Urinary bladder (tissue), 4 donors: ENCODE measurements around the gene CCNH. TPM values are rescaled to one million over a fixed set of nuclear protein-coding genes. Genes with fewer than 3 reads are reported as not detected.

Source experiments
- DNase-seq: peaks from one replicate; pipeline ENCODE4 v3.0.0-alpha.2; 2015; ENCODE audit errors: extremely low spot score
- H3K27ac ChIP-seq: one replicate; pipeline ENCODE4 v1.5.1; 2013; ENCODE audit warnings: low read depth, mild to moderate bottlenecking, moderate library complexity
- H3K36me3 ChIP-seq: one replicate; pipeline ENCODE4 v1.6.1; 2013; ENCODE audit warnings: mild to moderate bottlenecking, moderate library complexity; ENCODE audit not compliant: insufficient read depth
- H3K4me1 ChIP-seq: one replicate; pipeline ENCODE4 v1.6.1; 2013; ENCODE audit warnings: mild to moderate bottlenecking, moderate library complexity; ENCODE audit not compliant: insufficient read depth
- H3K4me3 ChIP-seq: one replicate; pipeline ENCODE4 v1.5.1; 2013; ENCODE audit warnings: low read depth, low read length
- WGBS: extraction: QIAGEN DNeasy Blood & Tissue Kit; methylation state at CpG from one replicate; pipeline ENCODE4 v1.1.7; 2013; 5-methylcytosine and 5-hydroxymethylcytosine counted together
- polyA plus RNA-seq: library from polyadenylated mRNA; stranded (reverse); fragments of 200-250 nt; gene quantifications from one replicate; pipeline ENCODE4 v1.2.3, GENCODE V29; 2013
- small RNA-seq: library from RNA; depleted of rRNA; stranded (forward); fragments of <200 nt; gene quantifications from one replicate; pipeline ENCODE3, GENCODE V24; 2014
- total RNA-seq: library from RNA; depleted of rRNA; stranded (reverse); fragments of >200 nt; gene quantifications from one replicate; pipeline ENCODE4 v1.2.3, GENCODE V29; 2014
- donor health status: healthy with polysubstance abuse.
- donor health status: healthy.

CCNH gene
- total and polyA plus RNA-seq, 2 donors: 25.7 to 133 TPM

- 94% methylated on average over 2 of the region's 2 CpGs for WGBS
- no peak overlapping the region for H3K4me3 ChIP-seq
- DNase-seq: no peak
- H3K4me1 ChIP-seq: no peaks in the 10 kb centered on the region
- no peak overlapping the region for H3K27ac ChIP-seq
- no peaks in the 10 kb centered on the region for H3K36me3 ChIP-seq
Measured at GRCh38 chr5:87367243-87367642, 45.5 kb downstream of the CCNH start.

DNA sequence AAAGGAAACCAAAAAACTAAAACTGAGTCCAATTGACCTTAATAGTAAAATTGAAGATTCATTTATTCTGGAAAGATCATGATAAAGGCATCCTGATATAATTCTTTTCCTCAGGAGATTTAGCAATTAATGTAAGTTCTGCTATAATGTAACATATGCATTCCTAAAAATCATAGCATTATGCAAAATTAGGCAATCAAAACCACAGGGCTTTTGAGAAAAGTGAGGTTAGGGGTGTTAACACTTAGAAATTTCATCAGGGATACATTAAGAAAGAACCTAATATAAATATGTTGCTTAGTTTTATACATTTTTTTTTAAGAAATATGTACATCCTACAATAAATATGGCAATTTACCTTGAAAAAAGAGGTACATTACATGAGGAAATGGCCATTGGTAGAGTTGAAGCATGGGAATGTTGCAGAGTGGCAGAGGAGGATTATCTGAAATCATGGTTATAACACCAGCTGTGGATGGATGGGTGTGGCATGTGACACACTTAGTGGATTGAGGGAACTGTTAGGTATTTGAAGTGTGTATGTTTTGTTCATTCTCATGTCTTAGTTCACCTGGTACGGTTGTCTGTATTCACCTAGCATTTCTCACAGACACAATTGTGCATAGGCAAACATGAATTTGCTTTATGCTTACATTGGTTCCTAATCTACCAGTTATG, 51.1 kb downstream of the CCNH start:
- no peak for DNase-seq
- no peak overlapping the region for H3K4me3 ChIP-seq
- H3K4me1 ChIP-seq: no peaks in the 10 kb centered on the region
- peaks cover 3% of the 10 kb centered on the region for H3K36me3 ChIP-seq
- WGBS: 98% methylated on average over 1 of the region's 1 CpG
- no peak overlapping the region for H3K27ac ChIP-seq

- 44% methylated on average over 2 of the region's 2 CpGs for WGBS
- no peak overlapping the region for H3K27ac ChIP-seq
- no peak for DNase-seq
Measured at GRCh38 chr5:87361031-87361445, 51.7 kb downstream of the CCNH start.

DNA sequence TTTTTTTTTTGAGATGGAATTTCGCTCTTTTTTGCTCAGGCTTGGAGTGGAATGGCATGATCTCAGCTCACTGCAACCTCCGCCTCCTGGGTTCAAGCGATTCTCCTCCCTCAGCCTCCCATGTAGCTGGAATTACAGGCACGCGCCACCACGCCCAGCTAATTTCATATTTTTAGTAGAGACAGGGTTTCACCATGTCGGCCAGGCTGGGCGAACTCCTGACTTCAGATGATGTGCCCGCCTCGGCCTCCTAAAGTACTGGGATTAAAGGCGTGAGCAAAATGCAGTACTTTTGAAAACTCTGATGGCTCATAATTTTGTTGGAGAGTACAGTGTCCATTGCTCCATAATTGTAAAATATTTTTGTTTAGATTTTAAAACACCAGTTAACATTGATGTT, 52.6 kb downstream of the CCNH start:
- H3K4me3 ChIP-seq: no peak overlapping the region
- no peak for DNase-seq
- H3K27ac ChIP-seq: no peak overlapping the region
- H3K4me1 ChIP-seq: no peaks in the 10 kb centered on the region
- WGBS: 98% methylated on average over 11 of the region's 11 CpGs
- H3K36me3 ChIP-seq: peaks cover 5% of the 10 kb centered on the region

More at GRCh38 chr5:87361031-87361445, 51.7 kb downstream of the CCNH start:
- Histone ChIP-seq H3K4me3 (no peak overlapping the region), H3K4me1 (no peaks in the 10 kb centered on the region), H3K36me3 (peaks cover 3% of the 10 kb centered on the region)

- peaks cover 5% of the 10 kb centered on the region for H3K36me3 ChIP-seq
- DNase-seq: no peak
- whole genome bisulfite sequencing: 94% methylated on average over 2 of the region's 2 CpGs
Measured at GRCh38 chr5:87359106-87359505, 53.6 kb downstream of the CCNH start.

GRCh38 chr5:87354496-87354895, 58.2 kb downstream of the CCNH start:
- Histone ChIP-seq H3K4me1 (no peaks in the 10 kb centered on the region), H3K36me3 (peaks cover 3% of the 10 kb centered on the region), H3K27ac (no peak overlapping the region), H3K4me3 (no peak overlapping the region)
- no peak for DNase-seq
- WGBS: 99% methylated on average over 1 of the region's 1 CpG

More at GRCh38 chr5:87359106-87359505, 53.6 kb downstream of the CCNH start:
- no peak overlapping the region for H3K27ac ChIP-seq
- no peak overlapping the region for H3K4me3 ChIP-seq
- H3K4me1 ChIP-seq: no peaks in the 10 kb centered on the region

DNA sequence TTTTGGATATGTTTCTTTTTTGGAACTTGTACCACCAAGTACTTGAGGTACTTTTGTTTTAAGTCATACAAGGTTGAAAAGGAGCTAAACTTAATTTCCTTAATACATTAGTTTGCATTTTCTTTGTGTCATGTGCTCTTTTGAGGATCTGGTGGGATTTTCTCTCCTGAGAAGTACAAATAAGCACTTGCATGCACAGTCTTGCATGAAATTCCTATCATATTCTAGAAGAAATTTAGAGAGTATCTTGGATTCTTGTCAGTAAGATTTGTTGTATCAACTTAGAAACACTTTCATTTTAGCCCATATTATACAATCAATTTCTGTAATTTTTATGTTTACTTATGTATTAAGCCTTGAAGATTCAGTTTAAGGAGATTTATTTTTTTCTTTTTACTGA, 64.9 kb downstream of the CCNH start:
- Histone ChIP-seq H3K27ac (no peak overlapping the region), H3K36me3 (no peaks in the 10 kb centered on the region), H3K4me1 (no peaks in the 10 kb centered on the region), H3K4me3 (no peak overlapping the region)
- no peak for DNase-seq

DNA sequence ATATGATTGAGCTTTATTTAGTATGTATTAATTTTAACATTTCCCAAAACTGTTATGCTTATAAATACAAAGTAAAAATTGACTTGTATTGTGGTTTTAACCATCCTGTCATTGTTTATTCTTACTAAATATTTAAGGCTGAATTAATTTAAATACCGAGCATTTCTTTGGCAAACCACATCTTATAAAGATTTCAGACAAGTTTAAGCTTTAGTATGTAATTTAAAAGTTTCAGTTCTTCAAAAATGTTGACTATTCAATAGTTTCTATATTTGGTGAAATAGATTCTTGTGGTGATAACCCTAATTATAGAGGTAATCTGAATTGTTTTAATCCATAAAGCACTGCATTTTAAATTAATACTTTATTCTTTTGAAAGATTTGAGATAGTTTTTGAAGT, 65.5 kb downstream of the CCNH start:
- 73% methylated on average over 1 of the region's 1 CpG for WGBS
- Histone ChIP-seq H3K36me3 (no peaks in the 10 kb centered on the region), H3K4me3 (no peak overlapping the region), H3K27ac (no peak overlapping the region), H3K4me1 (no peaks in the 10 kb centered on the region)
- DNase-seq: no peak

Small RNAs within 50 kb of the gene (small RNA-seq; reads per million reads assigned to genes)
- not detected for gene RNU6-727P

Other genes starting within 250 kb of the CCNH start
- 54.8 TPM for gene RASA1, start 145.0 kb downstream of the CCNH start, total RNA-seq
- 21.0 TPM for gene RASA1, start 145.0 kb downstream of the CCNH start, polyA plus RNA-seq